Transverse colon (tissue), 3 donors: ENCODE measurements around the gene NUPR1.

Experiments
- POLR2A ChIP-seq: fragments of 450-650 bp; IDR thresholded peaks from one replicate; pipeline ENCODE4 v1.6.1; 2016; ENCODE audit warnings: antibody characterized with exemption, mild to moderate bottlenecking, moderate library complexity
- TF ChIP-seq, protein P1 (sequence below), 5 experiments: fragments of 200-600 bp in 3 of 5; fragments of 450-650 bp in 2 of 5; sonication (generic) in 3 of 5; IDR thresholded peaks; 1 replicate in 2 of 5; 2 replicates in 3 of 5; pipeline ENCODE4 v1.5.1; 2016 to 2017; ENCODE audit warnings: antibody characterized with exemption in 5 of 5, inconsistent platforms in 3 of 5, mild to moderate bottlenecking in 2 of 5, moderate library complexity in 1 of 5

DNA sequence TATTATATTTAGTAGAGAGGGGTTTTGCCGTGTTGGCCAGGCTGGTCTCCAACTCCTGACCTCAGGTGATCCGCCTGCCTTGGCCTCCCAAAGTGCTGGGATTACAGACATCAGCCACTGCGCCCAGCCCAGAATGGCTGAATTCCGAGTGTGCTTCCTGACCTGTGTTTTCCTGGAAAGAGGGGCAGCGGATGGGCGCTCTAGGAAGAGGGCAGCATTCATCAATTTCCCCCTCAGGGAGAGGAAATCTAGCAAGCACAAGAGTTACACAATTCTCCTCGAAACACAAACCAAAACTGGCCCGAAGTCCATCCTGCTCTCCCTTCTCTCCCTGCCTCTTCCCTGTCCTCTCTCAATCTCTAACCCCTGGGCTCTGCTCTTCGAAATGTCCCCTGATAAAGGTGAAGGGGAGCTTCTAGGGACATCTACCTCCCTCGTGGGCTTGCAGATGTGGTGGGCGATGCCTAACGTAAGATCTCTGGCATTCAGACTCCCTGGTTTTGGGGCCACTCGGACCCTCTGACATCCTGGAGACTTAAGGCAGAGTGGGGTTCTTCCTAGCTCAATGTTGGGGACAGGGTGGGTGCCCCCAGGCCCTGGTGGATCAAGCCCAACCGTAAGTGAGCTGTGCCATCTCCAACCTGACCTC is 33.2 kb downstream of the NUPR1 start:
- TF ChIP-seq, protein P1, sequence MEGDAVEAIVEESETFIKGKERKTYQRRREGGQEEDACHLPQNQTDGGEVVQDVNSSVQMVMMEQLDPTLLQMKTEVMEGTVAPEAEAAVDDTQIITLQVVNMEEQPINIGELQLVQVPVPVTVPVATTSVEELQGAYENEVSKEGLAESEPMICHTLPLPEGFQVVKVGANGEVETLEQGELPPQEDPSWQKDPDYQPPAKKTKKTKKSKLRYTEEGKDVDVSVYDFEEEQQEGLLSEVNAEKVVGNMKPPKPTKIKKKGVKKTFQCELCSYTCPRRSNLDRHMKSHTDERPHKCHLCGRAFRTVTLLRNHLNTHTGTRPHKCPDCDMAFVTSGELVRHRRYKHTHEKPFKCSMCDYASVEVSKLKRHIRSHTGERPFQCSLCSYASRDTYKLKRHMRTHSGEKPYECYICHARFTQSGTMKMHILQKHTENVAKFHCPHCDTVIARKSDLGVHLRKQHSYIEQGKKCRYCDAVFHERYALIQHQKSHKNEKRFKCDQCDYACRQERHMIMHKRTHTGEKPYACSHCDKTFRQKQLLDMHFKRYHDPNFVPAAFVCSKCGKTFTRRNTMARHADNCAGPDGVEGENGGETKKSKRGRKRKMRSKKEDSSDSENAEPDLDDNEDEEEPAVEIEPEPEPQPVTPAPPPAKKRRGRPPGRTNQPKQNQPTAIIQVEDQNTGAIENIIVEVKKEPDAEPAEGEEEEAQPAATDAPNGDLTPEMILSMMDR (IDR thresholded peaks at IDR 0.05) = no peak
- TF ChIP-seq POLR2A = no peak
